Activated CD4-positive, alpha-beta T cell treated with anti-CD3 and anti-CD28 coated beads, Interleukin-2, amount 50 U/mL, for 24 hours (primary cell): ENCODE measurements around the gene PLK5.
"Not testable (repeated sequence)": the region's sequence is repeated elsewhere in the genome, so short reads cannot be mapped to it uniquely, and the experiment has no call there.

Experiments used
- DNase-seq, 2 donors: peaks; one replicate each; pipeline ENCODE4 v3.0.0-alpha.2; 2020; ENCODE audit warnings: low read depth in 1 of 2, low spot score in 1 of 2

The PLK5 gene

GRCh38 chr19:1507763-1508506, 15.9 kb upstream of the PLK5 start:
- DNase-seq = peak; percentile 75 to 88

- DNase-seq = no peak
These were observed 15.4 kb upstream of the PLK5 start for GRCh38 chr19:1508507-1508856.

- no peak for DNase-seq
These were observed 14.1 kb upstream of the PLK5 start for GRCh38 chr19:1509602-1510441.

- no peak for DNase-seq
These were observed 13.5 kb upstream of the PLK5 start for GRCh38 chr19:1510442-1510806.

GRCh38 chr19:1510807-1511206, 13.1 kb upstream of the PLK5 start:
- DNase-seq = no peak

GRCh38 chr19:1511318-1512317, 12.3 kb upstream of the PLK5 start:
- DNase-seq = no peak

GRCh38 chr19:1512671-1513498, 11.0 kb upstream of the PLK5 start, which contains the start of gene ADAMTSL5:
Gene ADAMTSL5, minus strand, starts transcription at chr19:1513019. Its CDS starts 2,076 bp downstream, at chr19:1510943.
- DNase-seq = peak; percentile 35 to 56

GRCh38 chr19:1513499-1514294, 10.2 kb upstream of the PLK5 start:
- peak in 1 of 2 donors; percentile 32 for DNase-seq

GRCh38 chr19:1514295-1514661, 9.6 kb upstream of the PLK5 start:
- no peak for DNase-seq

- no peak for DNase-seq
These were observed 8.7 kb upstream of the PLK5 start for GRCh38 chr19:1514986-1515721.

GRCh38 chr19:1516395-1516753, 7.5 kb upstream of the PLK5 start:
- DNase-seq = no peak

- no peak for DNase-seq
These were observed 5.4 kb upstream of the PLK5 start for GRCh38 chr19:1518471-1518870.

GRCh38 chr19:1519802-1520201, 4.1 kb upstream of the PLK5 start:
- not testable (repeated sequence) for DNase-seq

GRCh38 chr19:1520203-1520780, 3.6 kb upstream of the PLK5 start:
- no peak for DNase-seq

- no peak for DNase-seq
These were observed 2.2 kb upstream of the PLK5 start for GRCh38 chr19:1521636-1522035.

- no peak for DNase-seq
These were observed 1.8 kb upstream of the PLK5 start for GRCh38 chr19:1522061-1522460.

GRCh38 chr19:1522838-1523237, 1.0 kb upstream of the PLK5 start:
- DNase-seq = no peak

- DNase-seq = no peak
These were observed 552 bp downstream of the PLK5 start for GRCh38 chr19:1524287-1524971.
